ENCODE data around the gene DNAAF8. TPM values are rescaled to one million over a fixed set of nuclear protein-coding genes. Genes with fewer than 3 reads are reported as not detected.
A peak's percentile ranks its signal among the peaks of the same experiment; 100 is the strongest.

DNAAF8 gene
- polyA plus RNA-seq, 3 donors: 0.04 to 0.36 TPM; not detected in 1

GRCh38 chr16:4695473-4696171 is 38.7 kb upstream of the DNAAF8 start:
- peak overlapping the region in 2 of 7 donors; percentile 25 to 26 for H3K27ac Mint-ChIP-seq
- no peak overlapping the region for H3K4me3 ChIP-seq (replicated peaks in 1 of 3; ENCODE audit: low read depth in 2 of 3, low read length in 3 of 3)
- H3K4me1 ChIP-seq (ENCODE audit: control insufficient read depth in 1 of 2, insufficient read depth in 2 of 2, low read length in 2 of 2): peaks cover 33 to 42% of the 10 kb centered on the region in 2 donors
- H3K4me2 ChIP-seq (replicated peaks; ENCODE audit: extremely low read depth, low read length, poor library complexity, severe bottlenecking): no peak overlapping the region
- H3K36me3 ChIP-seq (replicated peaks in 1 of 2; ENCODE audit: control insufficient read depth in 1 of 2, insufficient read depth in 2 of 2, low read length in 2 of 2): peaks cover 47 to 55% of the 10 kb centered on the region in 2 donors
- no peak overlapping the region for H3K27ac ChIP-seq (ENCODE audit: low read depth in 1 of 2, low read length in 2 of 2)
- H3K4me1 Mint-ChIP-seq: peaks cover 28% of the 10 kb centered on the region
- H3K4me3 Mint-ChIP-seq: no peak overlapping the region
- peaks cover 0 to 1% (median 0%) of the 10 kb centered on the region in 3 donors for H3K27me3 Mint-ChIP-seq (ENCODE audit: low read depth in 3 of 3)
- H3K9me3 ChIP-seq (replicated peaks in 1 of 2; ENCODE audit: control insufficient read depth in 1 of 2, insufficient read depth in 1 of 2, low read length in 2 of 2): no peaks in the 10 kb centered on the region
- H4K20me1 ChIP-seq (ENCODE audit: insufficient read depth, low read length): peaks cover 23% of the 10 kb centered on the region
- no peaks in the 10 kb centered on the region for H3K27me3 ChIP-seq (ENCODE audit: control insufficient read depth in 2 of 2, insufficient read depth in 2 of 2, low read length in 2 of 2)
- H3K36me3 Mint-ChIP-seq: peaks cover 31 to 52% of the 10 kb centered on the region in 2 donors
- no peaks in the 10 kb centered on the region for H3K9me3 Mint-ChIP-seq
- peaks cover 35% of the 10 kb centered on the region for H3K79me2 ChIP-seq (ENCODE audit: insufficient read depth, low read length)
- WGBS (ENCODE audit: insufficient coverage): 93% methylated on average over 11 of the region's 12 CpGs
- TF ChIP-seq CTCF (IDR thresholded peaks at IDR 0.05): no peak
- H3K9ac ChIP-seq (ENCODE audit: insufficient read depth, low read length, poor library complexity, severe bottlenecking): no peak overlapping the region
- no peak overlapping the region for H2AFZ ChIP-seq (ENCODE audit: insufficient read depth, low read depth, low read length, poor library complexity, severe bottlenecking)
- no peak for DNase-seq
- intact Hi-C loops (cut with micrococcal nuclease): no loop called here

- peaks cover 53 to 62% of the 10 kb centered on the region in 2 donors for H3K36me3 ChIP-seq (replicated peaks in 1 of 2; ENCODE audit: control insufficient read depth in 1 of 2, insufficient read depth in 2 of 2, low read length in 2 of 2)
- H3K79me2 ChIP-seq (ENCODE audit: insufficient read depth, low read length): peaks cover 35% of the 10 kb centered on the region
- no peaks in the 10 kb centered on the region for H3K27me3 ChIP-seq (ENCODE audit: control insufficient read depth in 2 of 2, insufficient read depth in 2 of 2, low read length in 2 of 2)
- TF ChIP-seq CTCF (IDR thresholded peaks at IDR 0.05): no peak
- WGBS (ENCODE audit: insufficient coverage): 94% methylated on average over 18 of the region's 19 CpGs
- H3K4me2 ChIP-seq (replicated peaks; ENCODE audit: extremely low read depth, low read length, poor library complexity, severe bottlenecking): no peak overlapping the region
- H3K4me3 Mint-ChIP-seq: no peak overlapping the region
- H3K9me3 ChIP-seq (replicated peaks in 1 of 2; ENCODE audit: control insufficient read depth in 1 of 2, insufficient read depth in 1 of 2, low read length in 2 of 2): no peaks in the 10 kb centered on the region
- peaks cover 33 to 59% of the 10 kb centered on the region in 2 donors for H3K36me3 Mint-ChIP-seq
- H3K4me3 ChIP-seq (replicated peaks in 1 of 3; ENCODE audit: low read depth in 2 of 3, low read length in 3 of 3): no peak overlapping the region
- H3K27ac ChIP-seq (ENCODE audit: low read depth in 1 of 2, low read length in 2 of 2): no peak overlapping the region
- peaks cover 21% of the 10 kb centered on the region for H3K4me1 Mint-ChIP-seq
- DNase-seq: no peak
- H3K9ac ChIP-seq (ENCODE audit: insufficient read depth, low read length, poor library complexity, severe bottlenecking): no peak overlapping the region
- H3K27ac Mint-ChIP-seq: no peak overlapping the region
- H3K27me3 Mint-ChIP-seq (ENCODE audit: low read depth in 3 of 3): peaks cover 0 to 1% (median 0%) of the 10 kb centered on the region in 3 donors
- no peak overlapping the region for H2AFZ ChIP-seq (ENCODE audit: insufficient read depth, low read depth, low read length, poor library complexity, severe bottlenecking)
- intact Hi-C loops (cut with micrococcal nuclease): no loop called here
- H3K9me3 Mint-ChIP-seq: no peaks in the 10 kb centered on the region
- peaks cover 22% of the 10 kb centered on the region for H4K20me1 ChIP-seq (ENCODE audit: insufficient read depth, low read length)
- peaks cover 26 to 35% of the 10 kb centered on the region in 2 donors for H3K4me1 ChIP-seq (ENCODE audit: control insufficient read depth in 1 of 2, insufficient read depth in 2 of 2, low read length in 2 of 2)
Observed at GRCh38 chr16:4696172-4696904, 38.0 kb upstream of the DNAAF8 start.
